ENCODE measurements around the gene IGFN1.

The IGFN1 gene

DNA sequence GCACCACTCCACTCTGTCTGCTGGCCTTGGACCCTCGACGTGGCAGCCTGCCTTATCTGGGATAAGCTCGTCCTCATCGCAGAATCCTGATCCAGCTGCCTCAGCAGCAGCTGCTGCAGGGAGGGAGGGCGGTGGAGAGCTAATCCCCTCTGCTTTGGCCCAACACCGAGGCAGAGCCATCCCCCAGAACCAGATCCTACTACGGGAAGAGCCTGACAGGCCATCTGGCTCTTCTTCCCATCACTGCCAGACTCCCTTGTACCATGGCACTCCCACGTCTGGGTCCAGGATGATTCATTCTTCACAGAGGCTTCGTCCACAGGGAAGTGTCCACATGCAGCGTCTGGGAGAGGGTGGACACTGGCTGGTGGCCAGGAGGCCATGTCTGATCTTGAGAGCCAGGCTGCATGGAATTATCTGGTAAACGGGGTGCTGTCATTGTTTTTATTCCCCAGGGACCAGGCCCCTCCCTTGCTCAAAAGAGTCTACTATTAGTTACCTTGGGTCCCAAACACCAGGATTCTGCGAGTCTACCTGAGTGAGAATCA is 78.1 kb downstream of the IGFN1 start:
- no peak for DNase-seq

DNA sequence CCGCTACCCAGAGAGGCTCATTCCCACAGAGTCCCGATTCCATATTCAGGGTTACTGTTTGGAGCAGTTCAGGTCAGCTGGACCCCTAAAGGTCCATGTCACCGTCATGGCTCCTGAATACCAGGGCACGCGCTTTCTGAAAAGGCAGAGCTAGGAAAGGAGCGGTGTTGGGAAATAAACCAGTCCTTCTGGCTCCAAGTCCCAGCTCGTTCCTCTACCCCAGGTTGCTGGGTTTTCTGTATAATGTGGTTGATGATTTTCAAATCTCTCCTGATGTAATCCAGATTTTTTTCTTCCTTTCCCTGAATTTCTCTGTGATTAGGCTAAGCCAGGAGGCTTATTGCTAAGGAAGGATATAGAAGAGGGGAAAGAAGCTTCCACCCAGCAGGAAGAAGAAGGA is 78.7 kb downstream of the IGFN1 start:
- DNase-seq: no peak

DNA sequence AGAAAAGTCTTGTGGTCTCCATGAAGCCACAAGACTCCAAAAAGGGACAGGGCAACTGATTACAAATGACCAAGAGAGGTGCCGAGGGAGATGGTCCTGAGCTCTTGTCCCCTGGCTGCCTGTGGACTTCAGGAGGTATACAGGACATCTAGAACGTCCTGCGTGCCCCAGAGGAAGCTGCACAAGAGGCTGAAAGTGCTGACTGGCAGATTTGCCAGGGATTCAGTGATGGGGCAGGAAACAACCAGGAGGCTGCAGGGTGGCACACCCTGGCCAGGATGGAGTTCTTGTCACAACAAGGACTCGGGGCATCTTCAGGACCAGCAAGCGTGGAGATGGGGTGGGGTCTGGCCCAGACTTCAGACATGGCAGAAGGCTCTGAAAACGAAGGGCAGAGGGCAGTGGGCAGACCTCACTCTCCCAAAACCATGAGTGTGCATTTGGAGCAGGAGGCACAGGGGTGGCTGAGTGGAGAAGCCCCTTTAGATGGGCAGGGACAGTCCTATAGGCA is 79.3 kb downstream of the IGFN1 start:
- DNase-seq: no peak

DNA sequence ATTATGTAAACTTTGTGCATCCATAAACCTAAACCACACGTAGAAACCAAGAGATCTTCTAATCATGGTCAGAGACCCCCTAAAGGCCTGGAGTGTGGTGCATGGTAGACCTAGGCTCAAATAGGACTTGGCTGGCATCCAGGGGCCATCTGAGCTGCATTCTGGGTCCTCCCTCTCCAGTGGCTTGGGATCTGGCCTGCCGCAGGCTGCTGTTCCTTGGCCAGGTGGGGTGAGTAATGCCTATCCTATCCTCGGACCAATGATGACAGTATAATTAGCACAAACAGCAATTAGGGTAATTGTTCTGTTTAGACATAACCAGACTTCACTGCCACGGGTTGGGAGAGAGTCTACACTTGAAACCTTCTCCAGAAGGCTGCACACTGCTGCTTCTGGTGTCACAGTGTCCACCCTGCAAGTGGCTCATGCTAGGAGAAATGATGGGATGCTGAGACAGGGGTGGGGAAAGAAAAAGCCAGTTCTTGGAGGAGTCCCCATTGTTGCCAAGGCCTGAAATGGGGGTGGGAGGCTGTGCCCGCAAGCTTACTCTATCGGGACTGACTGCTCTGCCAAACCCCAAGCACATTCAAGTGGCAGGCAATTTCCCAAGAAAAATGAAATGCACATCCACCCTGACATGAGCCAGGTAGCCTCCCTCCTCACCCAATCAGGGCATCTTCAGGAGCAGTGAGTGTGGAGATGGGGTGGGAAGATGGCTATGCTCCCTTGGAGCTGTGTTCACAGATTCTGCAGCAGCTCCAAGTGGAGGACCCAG is 80.2 kb downstream of the IGFN1 start:
- no peak for DNase-seq

DNA sequence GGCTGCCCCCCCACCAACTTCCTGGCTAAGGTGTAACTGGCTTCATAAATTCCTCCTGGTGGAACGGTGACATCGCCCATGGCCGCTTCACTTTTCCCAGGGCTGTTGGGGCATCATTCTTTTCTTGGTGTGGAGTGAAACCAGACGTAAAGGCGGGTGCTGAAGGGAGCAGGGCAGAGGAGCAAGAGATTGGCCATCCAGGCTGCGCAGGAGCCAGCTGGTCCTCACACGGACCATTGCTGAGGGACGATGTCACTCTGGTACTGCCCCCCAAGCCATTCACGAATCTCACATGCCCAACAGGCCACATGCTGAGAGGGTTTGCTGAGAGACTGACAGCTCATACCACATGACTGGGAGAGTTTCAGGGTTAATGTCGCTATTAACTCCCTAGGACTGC is 82.2 kb downstream of the IGFN1 start:
- no peak for DNase-seq

DNA sequence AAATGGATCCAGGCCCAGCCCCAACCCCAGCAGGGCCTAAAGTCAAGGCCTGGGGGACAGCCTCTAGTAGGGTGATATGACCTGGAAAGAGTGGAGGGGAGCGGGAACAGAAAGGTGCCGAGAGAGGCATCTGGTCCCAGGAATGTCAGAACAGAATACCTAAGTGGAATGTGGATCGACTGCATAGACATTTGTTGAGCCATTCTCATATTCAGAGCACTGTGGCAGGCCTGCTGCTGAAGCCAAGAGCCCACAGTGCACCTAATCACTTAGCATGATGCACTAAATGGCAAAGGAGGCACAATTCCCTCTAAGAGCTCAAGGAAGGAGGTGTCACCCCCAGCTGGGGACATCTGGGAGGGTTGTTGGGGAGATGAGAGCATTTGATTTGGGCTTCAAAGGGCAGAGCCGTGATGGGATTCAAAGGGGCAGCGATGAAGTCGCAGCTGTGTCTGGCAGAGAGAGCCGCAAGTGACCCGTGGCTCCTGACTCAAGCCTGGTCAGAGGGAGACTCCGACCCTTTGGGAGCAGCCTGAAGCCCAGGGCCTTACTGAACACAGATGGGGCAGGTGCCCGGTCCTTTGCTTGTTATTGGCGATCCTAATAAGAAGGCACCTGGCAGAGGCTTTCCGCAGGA is 84.1 kb downstream of the IGFN1 start:
- DNase-seq: no peak

DNA sequence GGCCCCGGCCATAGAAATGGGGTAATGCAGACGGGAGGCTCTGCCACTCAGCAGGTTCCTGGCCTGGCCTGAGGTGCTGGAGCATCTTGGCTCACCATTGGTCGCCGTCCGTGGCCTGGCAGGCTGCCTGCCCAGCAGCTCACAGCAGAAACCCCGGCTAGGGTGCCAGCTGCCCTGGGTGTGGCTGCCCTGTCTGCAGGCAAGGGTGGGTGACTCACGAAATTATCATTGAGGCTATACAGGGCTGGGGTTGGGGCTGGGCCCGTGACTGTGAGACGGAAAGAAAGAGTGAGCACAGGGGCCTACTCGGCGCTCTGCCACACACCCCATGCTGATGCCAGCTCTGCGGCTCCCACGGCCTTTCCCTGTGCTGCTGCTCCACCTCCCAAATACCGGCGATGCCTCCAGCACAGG is 84.6 kb downstream of the IGFN1 start:
- DNase-seq: no peak

DNA sequence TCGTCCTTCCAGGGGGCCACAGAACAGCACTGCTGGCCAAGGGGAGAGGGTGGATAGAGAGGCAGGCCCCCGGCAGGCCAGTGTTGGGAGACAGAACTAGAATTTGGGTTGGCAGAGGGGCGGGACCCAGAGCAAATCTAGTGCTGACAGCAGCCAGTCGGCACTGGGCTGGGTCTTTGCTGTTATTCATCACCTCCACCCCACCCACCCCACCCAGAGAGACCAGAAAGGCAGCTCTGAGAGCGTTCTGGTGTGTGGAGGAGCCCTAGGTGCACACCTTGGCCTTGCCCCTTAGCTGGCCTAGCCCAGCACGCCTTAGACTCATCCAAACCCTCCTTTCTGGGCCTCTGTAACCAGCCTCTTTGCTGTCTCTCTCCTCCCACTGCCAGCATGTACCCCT is 86.3 kb downstream of the IGFN1 start:
- DNase-seq: no peak

DNA sequence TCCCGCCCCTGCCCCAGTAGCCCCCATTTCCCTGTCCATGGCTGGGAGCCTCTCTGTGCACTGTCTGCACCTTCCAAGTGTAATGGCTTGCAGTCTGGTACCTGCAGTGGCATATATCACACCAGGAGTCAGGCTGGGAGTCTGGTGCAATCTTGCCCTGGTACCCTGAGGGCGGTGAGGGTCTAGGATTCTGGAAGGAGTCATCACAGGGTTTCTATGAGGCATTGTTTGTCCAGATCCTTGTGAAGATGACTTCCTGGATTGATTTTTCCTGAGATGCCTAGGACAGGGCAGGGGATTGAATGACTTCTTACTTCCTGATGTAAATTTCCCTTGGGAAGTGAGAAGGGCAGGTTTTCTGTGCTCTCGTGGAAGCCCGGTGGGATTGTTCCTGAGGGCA is 86.8 kb downstream of the IGFN1 start:
- no peak for DNase-seq
